GM21619 (cell line): Measurements from ENCODE around the gene ZFP62.
A peak's percentile ranks its signal among the peaks of the same experiment; 100 is the strongest.

Source experiments
- ATAC-seq: cut with Tn5 transposase; IDR thresholded peaks from one replicate; pipeline ENCODE4 v1.9.1; 2021; ENCODE audit not compliant: unreplicated experiment

ZFP62 gene

DNA sequence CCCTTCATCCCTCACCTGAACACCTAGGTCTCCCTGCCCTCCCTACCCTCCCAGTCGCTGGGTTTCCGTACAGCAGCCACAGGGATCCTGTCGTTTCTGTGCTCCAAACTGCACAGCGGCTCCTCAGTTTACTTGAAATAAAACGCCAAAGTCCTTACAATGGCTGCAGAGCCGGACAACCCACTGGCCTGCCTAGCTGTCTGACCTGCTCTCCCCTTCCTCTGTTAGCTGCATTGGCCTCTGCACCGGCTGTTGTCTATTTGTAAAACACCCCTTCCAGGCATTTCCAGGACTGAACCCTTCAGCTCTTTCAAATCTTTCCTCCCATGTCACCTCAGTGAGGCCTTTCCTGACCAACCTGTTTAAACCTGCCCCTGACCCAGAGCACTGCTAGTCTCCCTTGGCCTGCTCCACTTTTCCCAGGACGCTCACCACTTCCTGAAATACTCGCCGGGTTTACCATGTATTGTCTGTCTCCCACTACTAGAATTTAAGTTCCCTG is 49.4 kb downstream of the ZFP62 start:
- no peak for ATAC-seq

DNA sequence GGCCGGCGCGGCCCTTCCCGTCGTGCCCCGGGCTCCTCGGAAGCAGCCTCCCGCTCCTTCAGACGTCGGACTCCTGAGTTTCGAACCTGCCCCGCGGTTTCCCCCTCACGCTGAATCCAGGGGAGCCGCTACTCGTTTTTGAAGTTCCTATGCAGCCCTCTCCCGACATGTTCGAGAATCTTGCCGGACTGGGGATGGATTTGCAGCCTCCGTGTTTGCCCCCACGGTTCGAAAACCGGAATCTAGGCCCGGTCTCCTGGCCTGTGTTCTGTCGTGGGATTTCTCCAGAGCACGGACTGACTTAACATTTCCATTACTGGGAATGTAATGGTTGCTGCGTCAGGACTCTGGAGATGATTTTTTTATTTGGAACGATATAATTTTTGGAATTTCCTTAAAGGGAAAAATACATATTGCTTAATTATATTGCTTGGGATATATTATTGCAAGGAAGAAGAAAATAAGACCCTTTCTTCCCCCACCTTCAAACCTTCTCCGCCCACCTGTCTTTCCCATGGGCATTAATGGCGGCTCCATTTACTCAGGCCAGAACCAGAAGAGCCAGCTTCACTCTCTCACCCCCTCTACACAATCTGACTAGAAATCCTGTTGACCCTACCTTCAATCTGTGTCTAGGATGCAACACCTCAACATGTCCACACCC is 50.0 kb downstream of the ZFP62 start:
- no peak for ATAC-seq

DNA sequence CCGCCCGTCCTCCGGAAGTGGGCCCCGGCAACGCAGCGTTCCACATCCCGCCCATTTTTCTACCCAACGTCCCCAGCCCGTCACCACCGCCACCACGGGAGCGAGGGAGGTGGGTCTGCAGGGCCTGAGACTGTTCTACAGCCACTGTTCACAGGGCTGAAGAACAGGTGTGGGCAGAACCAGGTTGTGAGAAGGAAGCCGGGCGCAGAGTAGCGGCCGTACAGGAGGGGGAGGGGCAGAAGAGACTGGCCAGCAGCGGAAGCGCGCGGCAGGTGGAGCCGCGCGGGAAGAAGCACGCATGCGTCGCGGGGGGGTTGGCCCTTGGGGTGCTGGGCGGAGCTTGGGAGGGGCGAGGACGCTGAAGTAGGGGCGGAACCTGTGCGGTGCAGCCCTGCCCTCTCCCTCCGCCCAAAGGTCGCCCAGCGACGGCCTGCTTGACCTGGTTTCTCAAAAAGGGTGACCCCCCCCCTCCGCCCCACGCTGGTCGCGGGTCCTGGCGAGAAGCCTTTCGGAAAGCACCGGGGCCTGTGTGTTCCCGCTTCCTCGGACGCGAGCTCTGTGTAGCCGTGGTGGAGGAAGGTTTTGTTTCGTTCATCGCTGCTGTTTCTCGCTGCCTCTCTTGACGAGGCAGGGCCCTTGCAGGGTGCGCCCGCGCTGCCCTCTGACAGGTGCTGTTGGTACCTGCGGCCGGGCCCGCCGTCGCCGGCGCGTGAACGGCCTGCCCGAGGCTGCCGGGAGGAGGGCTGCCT is 50.7 kb downstream of the ZFP62 start:
- peak; percentile 61 for ATAC-seq

DNA sequence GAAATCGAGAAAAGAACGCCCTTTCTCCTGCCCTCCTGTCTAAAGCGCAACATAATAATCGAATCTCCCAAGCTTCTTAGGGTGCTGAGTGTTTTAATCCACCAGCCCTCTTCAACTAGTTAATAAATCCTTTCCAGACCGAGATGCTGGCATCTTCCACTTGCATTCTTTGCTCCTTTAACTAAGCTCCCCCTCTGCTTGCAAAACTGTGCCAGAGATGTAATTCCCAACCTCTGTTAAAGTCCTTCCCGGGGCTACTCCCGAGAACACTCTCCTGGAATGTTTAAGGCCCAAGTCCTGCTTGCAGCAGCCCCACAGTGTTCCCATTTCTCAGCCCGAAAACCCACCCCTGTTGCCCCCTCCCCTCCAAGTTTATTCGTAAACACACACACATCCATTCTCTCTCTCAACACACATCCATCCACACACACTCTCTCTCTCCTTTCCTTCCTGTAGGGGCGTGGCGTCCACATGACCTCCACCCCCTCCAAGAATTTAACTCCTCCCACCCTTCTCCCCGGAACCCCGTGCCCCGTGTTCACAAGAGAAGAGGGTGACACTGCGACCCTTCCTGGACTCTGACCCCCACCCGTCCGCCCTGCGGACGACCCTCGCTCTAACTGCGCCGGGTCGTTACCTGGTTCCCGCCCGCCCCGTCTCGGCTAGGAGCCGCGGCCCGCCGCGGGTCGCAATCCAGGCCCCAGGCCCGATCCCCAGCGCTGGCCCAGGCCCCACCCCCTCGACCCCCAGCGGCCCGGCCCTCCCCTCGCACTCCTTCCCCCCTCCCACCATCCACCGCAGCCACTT is 51.5 kb downstream of the ZFP62 start:
- peak; percentile 52 for ATAC-seq

DNA sequence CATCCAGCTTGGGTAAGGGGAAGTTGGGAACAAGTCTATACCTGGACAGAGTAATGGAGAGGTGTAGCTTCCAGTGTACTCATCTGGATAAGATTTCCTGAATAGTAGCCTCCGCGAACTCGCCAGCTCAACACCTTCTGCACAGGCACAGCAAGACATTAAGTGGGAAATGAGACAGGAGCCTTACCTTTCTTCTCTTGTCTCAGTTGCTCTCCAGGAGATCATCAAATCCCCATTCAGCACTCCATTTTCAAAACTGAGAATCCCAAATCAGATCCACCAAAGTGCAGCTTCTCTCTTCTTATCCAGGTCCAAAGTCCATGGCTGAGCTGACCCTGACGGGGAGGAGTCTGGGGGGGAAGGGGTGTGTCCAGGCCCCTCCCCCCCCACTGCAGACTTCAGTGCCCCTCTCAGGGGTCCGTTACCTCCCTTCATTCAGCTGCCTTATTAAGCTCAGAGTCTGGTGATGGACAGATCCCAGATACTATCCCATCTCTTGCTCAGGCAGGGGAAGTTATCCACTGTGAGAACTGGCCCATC is 52.5 kb downstream of the ZFP62 start:
- ATAC-seq = no peak

DNA sequence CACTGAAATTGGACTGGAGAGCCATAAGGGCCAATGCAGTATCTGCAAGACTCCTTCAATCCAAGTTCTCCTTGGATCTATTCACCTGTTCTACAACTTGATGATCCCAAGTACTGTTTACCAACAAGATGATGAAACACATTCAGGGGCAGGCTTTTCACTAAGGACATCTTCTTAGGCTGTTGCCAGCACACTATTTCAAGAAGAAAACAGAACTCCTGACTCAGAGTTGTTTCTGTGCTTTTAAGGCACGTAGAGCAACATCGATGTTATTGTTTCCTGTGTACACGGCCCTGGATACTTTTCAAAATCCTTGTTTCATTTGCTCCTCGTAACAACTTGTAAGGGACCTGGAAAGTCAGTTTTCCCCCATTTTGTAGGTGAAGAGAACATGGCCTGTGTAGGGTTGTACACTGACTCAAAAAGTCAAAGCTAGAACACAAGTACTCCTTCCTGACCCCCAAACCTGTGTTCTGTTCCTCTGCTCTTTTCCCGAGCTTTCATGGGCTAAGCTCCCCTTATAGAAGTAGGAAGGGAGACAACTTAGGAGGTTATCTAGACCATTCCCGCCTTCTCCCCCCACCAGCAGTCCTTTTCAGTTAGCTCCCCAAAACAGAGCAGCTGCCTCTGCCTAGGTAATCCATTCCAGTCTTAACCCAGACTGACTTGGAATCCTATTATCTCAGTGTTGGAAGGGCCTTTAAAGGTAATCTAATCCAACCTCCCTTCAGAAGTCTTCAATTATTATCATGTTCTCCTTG is 53.2 kb downstream of the ZFP62 start:
- ATAC-seq = no peak

DNA sequence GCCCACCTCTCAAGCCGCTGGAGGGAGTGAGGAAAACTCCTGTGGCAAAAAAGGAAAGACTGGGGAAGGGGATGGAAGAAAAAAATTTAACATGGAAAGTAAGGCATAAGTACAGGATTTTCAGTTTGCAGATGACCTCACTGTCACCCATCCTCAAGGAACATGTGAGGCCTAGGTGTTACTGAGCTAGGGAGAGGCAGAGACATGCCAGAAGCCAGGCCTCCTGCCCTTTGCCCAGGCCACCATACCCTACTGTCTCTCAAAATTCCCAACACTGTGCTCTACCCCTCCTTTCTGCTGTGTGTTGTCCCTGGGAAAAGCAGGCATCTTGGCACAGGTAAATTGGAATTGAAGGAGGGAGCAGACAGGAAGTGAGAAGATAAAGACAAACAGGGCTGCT is 54.0 kb downstream of the ZFP62 start:
- ATAC-seq = no peak

DNA sequence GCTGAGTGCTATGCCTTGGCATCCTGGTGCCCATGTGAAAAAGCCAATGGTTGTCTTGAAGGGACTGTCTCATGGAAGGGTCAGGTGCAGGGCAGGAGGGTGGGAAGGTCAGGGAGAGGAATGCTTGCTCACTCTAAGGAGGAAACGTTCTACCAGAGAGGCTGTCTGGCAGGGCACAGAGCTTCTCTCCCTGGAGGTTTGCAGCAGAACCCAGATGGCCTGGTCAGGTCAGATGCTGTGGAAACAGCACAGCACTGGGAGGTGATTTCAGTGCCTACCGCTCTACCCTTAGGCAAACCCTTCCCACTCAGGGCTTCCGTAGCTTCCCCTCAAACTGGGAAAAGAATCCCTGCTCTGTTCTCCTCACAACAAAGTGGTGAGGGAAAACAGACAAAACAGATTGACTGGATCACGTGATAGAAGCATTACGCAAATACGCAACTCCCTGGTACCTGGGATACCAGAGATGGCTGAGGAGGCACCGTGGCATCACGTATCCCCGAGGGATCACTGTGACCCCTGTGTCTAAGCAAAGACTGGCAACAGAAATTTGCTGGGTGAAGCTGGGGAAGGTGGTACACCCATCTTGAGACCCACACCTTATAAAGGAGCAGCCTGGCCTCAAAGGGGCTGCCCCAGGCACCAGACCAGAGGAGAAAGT is 54.6 kb downstream of the ZFP62 start:
- ATAC-seq = no peak

DNA sequence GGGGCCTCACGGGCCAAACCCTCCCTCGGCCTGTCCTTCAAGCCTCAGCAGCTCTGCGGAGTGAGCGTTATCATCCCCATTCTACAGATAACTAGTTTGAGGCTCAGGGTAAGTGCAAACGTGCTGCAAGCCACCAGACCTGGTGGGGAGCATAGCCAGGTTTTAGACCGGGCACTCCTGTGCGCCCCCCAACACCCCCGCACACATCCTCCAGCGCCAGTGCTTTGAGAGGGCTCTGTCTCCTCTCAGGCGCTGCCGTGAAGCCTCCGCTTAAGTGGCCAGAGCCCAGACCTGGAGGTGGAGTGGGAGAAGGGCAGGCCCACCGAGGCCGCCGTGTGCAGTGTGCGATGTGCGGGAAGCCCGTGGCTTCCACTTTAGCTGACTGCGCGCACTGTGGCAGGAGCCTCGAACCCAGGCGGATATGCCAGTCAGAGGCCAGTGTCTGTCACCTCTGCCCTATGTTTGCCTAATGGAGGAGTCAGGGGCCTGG is 56.9 kb downstream of the ZFP62 start:
- peak; percentile 2 for ATAC-seq

DNA sequence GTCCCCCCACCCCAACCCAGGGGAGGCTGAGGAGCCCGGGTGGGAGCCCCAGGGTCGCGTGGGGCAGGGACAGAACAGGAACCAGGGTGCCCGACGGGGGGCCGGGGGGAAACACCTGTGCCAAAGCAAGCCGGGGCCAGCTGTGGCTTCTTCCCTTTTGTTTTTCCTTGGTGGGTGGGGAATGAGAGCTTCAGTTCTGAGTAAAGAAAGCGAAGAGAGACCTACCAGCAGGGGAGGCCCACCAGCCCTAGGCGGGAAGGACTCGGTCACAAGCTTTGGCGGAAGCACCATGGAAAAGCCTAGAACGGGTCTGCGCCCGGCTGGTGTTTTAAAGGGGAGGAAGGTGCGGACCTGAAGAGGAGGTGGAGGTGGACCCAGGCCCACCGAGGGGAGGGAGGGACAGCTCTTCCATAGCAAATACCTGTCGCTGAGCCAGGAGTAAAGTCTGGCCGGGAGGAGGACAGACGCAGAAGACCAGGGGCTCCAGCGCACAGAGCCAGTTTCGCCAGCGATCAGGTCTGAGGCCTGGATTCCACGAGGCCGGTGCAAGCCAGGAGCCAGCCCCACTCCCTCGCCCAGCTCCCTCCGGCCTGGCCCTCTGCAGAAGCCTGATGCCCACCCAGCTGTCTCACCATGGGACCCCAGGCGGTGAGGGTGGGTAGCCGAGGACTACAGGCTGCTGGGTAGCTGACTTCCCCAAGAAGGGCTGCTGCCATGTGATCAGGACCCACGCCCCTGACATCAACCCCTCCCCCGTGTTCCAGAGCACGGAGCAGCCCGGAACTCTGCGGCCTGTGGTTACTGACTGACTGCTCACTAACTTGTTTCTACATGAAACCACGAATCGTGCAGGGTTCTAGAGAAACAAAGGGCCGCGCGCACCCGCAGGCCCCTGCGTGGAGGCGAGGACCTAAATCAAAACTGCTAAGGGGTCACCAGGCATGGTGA is 57.6 kb downstream of the ZFP62 start:
- ATAC-seq = peak; percentile 60

DNA sequence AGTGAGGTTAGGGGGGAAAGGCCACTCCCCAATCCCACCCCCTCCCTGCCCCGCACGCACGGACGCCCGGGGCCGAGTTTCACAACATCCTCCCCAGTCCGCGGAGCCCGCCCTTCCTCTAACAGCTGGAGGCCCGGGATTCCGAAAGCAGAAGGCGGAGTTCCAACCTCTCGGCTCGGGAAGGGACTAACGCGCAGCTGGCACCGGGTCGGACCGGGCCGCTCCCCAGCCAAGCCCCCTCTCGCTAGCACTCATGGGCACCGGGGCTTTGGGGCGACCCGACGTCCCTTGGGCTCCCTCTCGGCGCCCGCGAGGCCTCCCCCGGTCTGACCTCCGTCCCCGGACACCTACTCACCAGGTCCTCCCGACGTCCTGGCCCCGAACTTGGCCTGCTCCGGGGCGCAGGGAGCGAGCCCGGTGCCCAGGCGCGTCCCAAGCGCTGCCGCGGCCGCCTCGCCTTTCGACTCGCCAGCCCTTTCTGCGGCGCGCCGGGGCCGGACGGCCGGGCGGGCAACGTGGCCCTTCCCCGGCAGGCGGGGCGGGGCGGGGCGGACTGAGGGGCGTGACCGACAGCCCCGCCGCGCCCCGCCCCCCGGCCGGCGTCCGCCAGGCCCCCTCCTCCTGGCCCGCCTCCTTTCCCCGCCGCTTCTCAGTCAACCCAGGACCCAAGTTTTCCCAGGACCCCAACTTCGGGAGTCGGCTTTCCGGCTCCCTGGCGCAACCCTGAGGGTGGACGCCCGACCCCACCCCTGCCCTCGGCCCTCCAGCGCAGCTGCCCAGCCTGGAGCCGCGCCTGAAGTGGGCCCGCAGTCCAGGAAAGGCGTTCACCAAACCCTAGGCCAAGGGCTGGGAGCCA is 58.5 kb downstream of the ZFP62 start, which contains the start of gene MGAT1:
Gene MGAT1, minus strand, starts transcription at position 482 of the 856 bp plus-strand sequence. CDS start 9,835 bp downstream, outside the sequence.
- ATAC-seq = peak; percentile 31

DNA sequence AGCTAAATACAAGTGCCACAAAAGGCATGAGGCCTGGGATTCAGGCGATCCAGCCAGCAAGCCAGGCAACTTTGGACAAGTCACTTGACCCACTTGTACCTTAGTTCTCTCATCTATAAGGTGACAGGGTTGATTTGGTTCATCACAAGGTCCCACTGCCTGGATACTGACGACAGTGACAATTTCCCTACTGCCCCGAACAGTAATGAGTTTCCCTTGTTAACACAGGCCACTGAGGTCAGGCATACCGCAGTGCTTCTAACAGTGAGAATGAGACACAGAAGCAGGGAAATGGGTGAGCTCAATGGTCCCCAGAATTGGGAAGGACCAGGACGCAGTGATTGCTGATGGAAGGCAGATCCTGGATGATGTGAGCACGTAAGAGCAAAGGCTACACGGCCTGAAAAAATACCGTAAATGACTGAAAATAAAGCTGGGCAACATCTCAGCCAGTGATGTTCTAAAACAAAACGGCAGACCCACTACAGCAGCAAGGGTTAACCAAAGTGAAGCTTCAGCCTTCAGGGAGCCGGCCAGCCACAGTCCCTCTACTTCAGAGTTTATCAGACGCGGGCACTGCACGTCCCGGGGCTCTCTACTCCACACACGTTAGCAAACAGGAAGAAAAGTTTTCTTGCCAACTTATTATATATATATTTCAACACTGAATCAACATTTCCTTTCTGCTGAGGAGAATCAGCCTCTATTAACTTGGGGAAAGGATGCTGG is 59.3 kb downstream of the ZFP62 start:
- no peak for ATAC-seq

DNA sequence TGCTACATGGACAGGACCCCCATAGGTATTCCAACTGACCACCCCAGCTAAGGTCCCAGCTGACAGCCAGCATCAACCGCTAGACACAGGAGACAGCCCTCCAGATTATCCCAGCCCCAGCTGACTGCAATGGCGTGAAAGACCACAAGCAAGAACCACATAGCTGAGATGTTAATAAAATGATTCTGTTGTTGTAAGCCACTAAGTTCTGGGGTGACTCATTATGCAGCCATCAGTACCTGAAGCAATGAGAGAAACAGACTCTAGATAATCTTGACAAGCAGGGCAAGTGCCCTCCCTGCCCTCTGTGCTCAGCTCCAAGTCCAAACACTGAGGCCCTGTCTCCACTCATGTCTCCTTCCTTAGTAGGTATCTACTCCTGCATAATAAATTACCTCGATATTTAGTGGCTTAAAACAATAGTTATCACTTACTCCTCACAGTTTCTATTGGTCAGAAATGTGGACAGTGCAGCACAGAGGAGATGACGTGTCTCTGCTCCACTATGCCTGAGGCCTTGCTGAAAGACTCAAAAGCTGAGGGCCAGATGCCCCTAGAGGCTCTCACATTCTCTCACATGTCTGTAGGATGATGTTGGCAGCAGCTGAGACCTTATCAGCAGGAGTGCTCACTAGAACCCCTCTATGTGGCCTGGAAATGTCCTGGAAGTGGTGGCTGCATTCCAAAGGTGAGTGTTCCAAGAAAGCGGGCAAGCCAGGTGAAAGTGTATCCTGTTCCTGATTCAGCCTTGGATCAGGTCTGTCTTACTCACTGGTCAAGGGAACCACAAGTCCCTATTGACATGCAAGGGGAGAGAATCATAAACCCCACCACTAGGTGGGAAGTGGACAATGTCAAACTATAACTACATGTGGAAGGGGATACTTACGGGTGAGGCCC is 60.9 kb downstream of the ZFP62 start:
- ATAC-seq = no peak

DNA sequence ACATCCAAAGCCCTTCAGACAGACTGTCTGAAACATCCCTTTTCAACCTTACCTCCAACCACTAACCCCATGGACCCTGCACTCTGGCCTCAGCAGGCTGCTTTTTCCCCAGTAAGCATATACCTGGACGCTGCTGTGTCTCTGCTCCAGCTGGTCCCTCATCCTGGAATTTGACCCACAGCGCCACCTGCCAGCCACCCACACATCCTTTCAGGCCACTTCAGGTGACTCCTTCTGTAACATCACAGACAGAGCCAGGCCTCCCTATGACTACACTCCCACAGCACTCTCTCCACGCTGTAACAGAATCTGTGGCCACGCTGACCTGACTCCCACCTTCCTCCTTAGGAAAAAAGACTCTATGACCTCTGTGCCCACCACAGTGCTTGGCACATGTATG is 61.9 kb downstream of the ZFP62 start:
- no peak for ATAC-seq

DNA sequence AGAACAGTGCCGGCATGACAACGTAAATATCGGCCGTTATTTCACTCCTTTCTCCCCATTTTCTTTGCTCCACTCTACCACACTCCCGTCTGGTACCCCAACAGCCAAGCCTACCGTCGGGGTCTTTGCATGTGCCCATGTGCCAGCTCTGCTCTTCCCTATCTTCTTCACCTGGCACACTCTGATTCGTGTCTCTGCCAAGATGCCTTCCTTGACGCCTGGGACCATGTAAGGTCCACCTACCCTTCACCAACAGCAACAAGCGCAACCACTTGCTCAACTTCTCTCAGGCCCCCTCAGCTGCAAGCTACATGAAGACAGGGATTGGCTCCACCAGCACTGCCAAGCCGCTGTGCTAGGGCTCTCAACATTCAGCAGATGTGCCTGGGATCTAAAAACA is 62.9 kb downstream of the ZFP62 start:
- ATAC-seq = no peak
